Activated T-helper 1 cell treated with anti-CD3 and anti-CD28 coated beads, Interleukin-2, amount 50 U/mL, for 16 hours (primary cell): ENCODE data around the gene VEZF1.
"Not testable (repeated sequence)": the region's sequence is repeated elsewhere in the genome, so short reads cannot be mapped to it uniquely, and the experiment has no call there.

ENCODE experiments used
- DNase-seq, 2 donors: peaks; one replicate each; pipeline ENCODE4 v3.0.0-alpha.2; 2020; ENCODE audit warnings: low read depth in 1 of 2, low spot score in 1 of 2

The VEZF1 gene

DNA sequence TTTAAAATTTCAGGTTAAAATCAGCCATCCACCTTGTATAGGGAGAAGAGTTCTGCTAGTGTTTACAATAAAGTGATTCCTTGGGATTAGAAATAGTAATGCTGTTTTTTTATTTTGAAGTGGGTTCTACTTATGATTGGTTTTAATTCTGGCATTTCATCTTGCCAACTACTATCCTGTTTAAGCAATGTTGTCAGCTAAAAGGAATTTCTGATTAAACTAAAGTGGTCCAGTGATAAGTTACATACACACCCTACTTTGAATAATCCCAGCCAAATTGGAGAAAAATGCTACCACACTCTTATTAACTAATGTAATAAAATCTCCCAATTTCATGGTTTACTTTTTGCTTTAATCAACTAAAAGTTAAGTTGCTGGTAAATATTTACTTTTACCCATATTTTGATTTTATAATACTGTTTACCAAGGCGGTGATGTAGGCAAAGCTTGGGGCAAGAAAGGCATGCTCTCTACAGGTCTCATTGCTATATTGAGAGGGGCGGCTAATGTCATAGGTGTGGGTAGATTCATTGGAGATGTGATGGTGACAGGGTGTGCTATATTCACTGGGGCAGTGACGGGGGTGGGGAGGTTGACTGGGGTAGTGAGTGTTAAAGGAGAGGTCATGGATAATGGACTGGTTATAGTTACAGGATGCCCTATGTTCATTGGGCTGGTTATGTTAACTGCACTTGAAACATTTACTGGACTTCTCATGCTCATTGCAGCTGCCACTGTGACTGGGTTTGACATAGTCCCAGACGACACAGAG is 13.8 kb downstream of the VEZF1 start:
- not testable (repeated sequence) for DNase-seq

GRCh38 chr17:57972151-57972550 is 15.9 kb downstream of the VEZF1 start:
- DNase-seq, result no peak

DNA sequence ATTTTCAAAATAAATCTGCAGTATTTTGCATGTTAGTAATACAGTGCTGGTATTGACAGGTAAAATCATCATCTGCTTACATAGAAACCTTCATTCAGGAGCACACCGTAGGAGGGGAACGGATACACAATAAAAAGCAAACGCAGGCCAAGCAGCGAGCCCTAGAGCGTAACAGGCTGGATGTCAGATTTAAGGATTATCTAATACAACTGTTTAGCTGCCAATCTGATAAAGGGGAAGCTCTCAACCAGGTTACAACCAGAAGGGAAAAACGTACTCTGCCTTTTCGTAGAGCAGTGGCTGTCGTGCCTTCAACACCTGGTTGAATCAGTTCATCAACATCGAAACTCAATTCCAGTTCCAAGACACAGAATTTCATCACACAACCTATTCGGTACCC is 16.5 kb downstream of the VEZF1 start:
- no peak for DNase-seq

- no peak for DNase-seq
Measured at GRCh38 chr17:57970710-57971109, 17.3 kb downstream of the VEZF1 start.

- DNase-seq, result no peak
Measured at GRCh38 chr17:57968456-57968855, 19.6 kb downstream of the VEZF1 start.

- DNase-seq, result no peak
Measured at GRCh38 chr17:57966875-57967274, 21.2 kb downstream of the VEZF1 start.

DNA sequence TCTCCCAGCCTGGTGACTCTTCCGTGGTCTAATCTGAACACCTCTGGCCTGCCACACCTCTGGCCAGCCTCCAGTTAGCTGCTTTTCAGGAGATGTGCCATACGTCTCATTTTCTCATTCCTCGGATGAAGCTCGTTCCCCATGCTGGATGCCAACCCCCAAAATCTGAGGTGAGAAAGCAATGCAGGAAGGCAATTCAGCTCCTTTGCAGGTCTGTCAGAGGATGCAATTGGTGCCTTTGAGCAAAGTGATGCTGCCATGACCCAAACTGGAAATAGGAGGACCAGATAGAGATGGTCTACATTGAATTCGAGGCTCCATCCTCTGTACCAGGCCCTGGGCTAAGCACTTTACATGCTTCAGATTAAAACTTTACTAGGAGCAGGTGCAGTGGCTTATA is 21.8 kb downstream of the VEZF1 start:
- no peak for DNase-seq

GRCh38 chr17:57965521-57966160 is 22.4 kb downstream of the VEZF1 start:
- DNase-seq, result no peak

DNA sequence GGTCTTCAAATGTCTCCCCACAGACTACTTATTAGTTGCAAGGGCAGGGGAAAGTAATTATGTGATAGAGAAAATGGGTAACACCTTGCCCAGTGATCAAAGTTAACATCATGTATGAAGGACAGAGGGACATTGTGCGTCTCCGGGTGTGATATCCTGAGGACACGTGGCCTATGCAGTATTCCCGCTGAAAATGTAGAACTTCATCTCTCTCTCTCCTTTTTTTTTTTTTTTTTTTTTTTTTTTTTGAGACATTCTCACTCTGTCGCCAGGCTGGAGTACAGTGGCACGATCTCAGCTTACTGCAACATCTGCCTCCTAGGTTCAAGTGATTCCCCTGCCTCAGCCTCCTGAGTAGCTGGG is 24.9 kb downstream of the VEZF1 start:
- no peak for DNase-seq

GRCh38 chr17:57962279-57963148 is 25.5 kb downstream of the VEZF1 start:
- no peak for DNase-seq

DNA sequence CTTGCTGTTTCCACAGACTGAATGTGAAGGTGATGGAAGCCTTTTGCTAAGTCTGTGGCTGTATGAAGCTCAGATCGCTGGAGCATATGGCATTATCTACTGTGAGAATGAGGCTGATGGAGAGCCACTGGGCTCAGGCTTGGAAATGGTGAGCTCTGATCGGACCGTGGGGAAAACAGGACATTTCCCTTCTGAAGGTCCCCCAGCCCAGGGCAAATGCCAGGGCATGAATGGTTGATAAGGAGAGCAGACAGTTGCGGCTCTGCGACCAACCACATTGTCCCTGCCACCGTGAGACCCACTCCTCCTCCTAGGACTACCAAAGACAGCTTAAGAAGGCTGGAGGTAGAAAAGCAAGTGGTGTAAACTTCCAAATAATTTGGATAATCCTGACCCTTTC is 28.1 kb downstream of the VEZF1 start:
- DNase-seq, result no peak

DNA sequence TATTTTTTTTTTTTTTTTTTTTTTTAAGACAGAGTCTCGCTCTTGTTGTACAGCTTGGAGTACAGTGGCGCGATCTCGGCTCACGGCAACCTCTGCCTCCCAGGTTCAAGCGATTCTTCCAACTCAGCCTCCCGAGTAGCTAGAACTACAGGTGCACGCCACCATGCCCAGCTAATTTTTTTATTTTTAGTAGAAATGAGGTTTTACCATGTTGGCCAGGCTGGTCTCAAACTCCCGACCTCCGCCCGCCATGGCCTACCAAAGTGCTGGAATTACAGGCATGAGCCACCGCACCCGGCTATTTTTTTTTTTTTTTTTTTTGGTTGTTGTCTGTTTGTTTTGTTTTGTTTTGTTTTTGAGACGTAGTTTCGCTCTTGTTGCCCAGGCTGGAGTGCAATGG is 29.7 kb downstream of the VEZF1 start:
- DNase-seq, result not testable (repeated sequence)

- no peak for DNase-seq
Measured at GRCh38 chr17:57957886-57958285, 30.2 kb downstream of the VEZF1 start.

- DNase-seq, result no peak
Measured at GRCh38 chr17:57957120-57957850, 30.8 kb downstream of the VEZF1 start.

DNA sequence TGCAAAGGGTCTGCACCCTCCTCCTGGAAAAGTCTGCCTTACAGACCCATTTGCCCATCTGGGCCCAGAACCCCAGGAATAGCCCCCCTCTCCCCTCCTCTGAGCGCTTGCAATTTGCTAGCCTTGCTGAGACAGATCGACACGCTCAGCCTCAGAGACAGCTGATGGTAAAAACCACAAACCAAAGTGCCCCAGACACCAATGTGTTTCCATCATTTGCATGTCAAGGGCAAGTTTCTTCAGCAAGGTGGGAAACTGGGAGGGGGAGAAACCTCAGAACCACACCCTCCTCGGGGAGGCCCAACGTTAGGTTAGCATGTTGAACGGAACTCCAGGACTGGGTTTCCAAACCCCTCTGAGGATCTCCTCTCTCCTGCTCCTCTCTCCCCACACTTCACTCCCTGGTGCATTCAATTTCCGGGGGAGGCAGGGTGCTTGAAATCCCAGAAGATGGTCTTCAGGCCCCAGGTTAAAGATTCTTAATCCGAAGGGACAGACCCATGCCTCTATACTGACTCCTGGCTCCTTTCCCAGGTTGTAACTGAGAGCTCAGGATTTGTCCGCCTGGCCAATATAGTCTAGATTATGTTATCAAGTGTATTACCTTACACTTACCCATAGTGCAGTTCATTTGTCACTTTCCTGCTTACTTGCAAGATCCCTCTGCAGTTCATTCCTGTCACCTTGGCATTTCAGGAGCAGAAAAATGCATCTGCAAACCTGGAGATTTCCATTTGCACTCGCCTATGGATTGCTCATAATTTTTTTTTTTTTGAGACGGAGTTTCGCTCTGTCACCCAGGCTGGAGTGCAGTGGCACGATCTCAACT is 31.5 kb downstream of the VEZF1 start:
- no peak for DNase-seq

GRCh38 chr17:57955183-57955931 is 32.7 kb downstream of the VEZF1 start, which contains the start of gene CUEDC1:
Gene CUEDC1 (minus strand): TSS chr17:57955412. CDS start chr17:57885564, 69,848 bp downstream.
- DNase-seq, result peak; percentile 27 to 47

- DNase-seq, result no peak
Measured at GRCh38 chr17:57954397-57955182, 33.5 kb downstream of the VEZF1 start.

DNA sequence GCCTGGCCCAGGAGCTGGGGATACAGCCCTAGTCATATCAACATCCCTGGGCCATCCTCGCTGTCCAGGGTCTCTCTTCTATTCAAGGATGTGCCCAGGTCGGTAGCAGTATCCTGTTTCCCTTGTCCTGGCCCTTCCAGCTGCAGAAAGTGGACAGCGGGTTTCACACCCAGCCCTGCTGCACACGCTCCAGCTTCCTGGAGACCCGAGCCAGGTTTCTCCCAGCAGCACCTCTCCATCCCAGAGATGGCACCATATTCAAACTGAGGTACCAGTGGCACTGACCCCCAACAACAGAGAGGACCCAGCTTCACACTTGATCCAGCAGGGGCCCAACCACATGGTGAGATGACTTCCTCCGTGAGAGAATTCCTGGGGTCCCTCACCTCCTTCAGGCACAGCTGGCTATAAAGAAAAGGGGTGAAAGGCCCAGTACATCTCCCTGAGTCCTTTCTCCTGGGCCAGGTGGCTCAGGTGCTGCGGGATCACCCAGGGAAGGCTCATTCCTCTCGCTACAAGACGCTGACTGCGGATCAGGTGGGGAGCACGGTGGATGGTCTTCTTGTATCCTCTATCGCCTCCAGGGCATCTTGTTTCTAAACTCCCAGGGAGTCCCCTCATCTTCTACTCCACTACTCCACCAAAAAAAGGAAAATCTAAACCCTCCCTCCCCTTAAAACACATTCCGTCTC is 34.2 kb downstream of the VEZF1 start:
- no peak for DNase-seq
